ENCODE data around the gene ANKRD23. TPM values are rescaled to one million over a fixed set of nuclear protein-coding genes. Genes with fewer than 3 reads are reported as not detected.

Gene ANKRD23
- total RNA-seq, 1 donor from 2014 or later = 5.7 TPM

- Mint-ChIP-seq H3K4me1 (ENCODE audit: low read depth, unreplicated experiment) (peaks cover 25% of the 10 kb centered on the region), H3K27ac (ENCODE audit: unreplicated experiment) (no peak overlapping the region), H3K4me3 (ENCODE audit: unreplicated experiment) (no peak overlapping the region), H3K27me3 (ENCODE audit: unreplicated experiment) (peaks cover 7% of the 10 kb centered on the region), H3K9me3 (ENCODE audit: unreplicated experiment) (peaks cover 20% of the 10 kb centered on the region), H3K36me3 (ENCODE audit: unreplicated experiment) (no peaks in the 10 kb centered on the region)
- no peak for TF ChIP-seq CTCF (IDR thresholded peaks at IDR 0.05; ENCODE audit: partially characterized antibody, unreplicated experiment)
- no peak for DNase-seq
Measured at GRCh38 chr2:96837575-96837974, 6.2 kb downstream of the ANKRD23 start.

- Mint-ChIP-seq H3K9me3 (ENCODE audit: unreplicated experiment) (peaks cover 25% of the 10 kb centered on the region), H3K36me3 (ENCODE audit: unreplicated experiment) (no peaks in the 10 kb centered on the region), H3K27me3 (ENCODE audit: unreplicated experiment) (peaks cover 11% of the 10 kb centered on the region), H3K4me1 (ENCODE audit: low read depth, unreplicated experiment) (peaks cover 34% of the 10 kb centered on the region), H3K4me3 (ENCODE audit: unreplicated experiment) (no peak overlapping the region), H3K27ac (ENCODE audit: unreplicated experiment) (no peak overlapping the region)
- no peak for DNase-seq
- no peak for TF ChIP-seq CTCF (IDR thresholded peaks at IDR 0.05; ENCODE audit: partially characterized antibody, unreplicated experiment)
Measured at GRCh38 chr2:96835830-96836229, 8.0 kb downstream of the ANKRD23 start.

- TF ChIP-seq CTCF (IDR thresholded peaks at IDR 0.05; ENCODE audit: partially characterized antibody, unreplicated experiment) = no peak
- peaks cover 31% of the 10 kb centered on the region for H3K4me1 Mint-ChIP-seq (ENCODE audit: low read depth, unreplicated experiment)
- no peaks in the 10 kb centered on the region for H3K36me3 Mint-ChIP-seq (ENCODE audit: unreplicated experiment)
- peak overlapping the region; percentile 80 for H3K4me3 Mint-ChIP-seq (ENCODE audit: unreplicated experiment)
- DNase-seq = peak; percentile 74
- peak overlapping the region; percentile 97 for H3K27ac Mint-ChIP-seq (ENCODE audit: unreplicated experiment)
- H3K27me3 Mint-ChIP-seq (ENCODE audit: unreplicated experiment) = peaks cover 11% of the 10 kb centered on the region
- H3K9me3 Mint-ChIP-seq (ENCODE audit: unreplicated experiment) = peaks cover 21% of the 10 kb centered on the region
Measured at GRCh38 chr2:96832754-96833507, 10.9 kb downstream of the ANKRD23 start.

- peak overlapping the region; percentile 53 for H3K4me3 Mint-ChIP-seq (ENCODE audit: unreplicated experiment)
- peak overlapping the region; percentile 97 for H3K27ac Mint-ChIP-seq (ENCODE audit: unreplicated experiment)
- H3K36me3 Mint-ChIP-seq (ENCODE audit: unreplicated experiment) = no peaks in the 10 kb centered on the region
- no peak for TF ChIP-seq CTCF (IDR thresholded peaks at IDR 0.05; ENCODE audit: partially characterized antibody, unreplicated experiment)
- no peak for DNase-seq
- H3K27me3 Mint-ChIP-seq (ENCODE audit: unreplicated experiment) = peaks cover 10% of the 10 kb centered on the region
- H3K4me1 Mint-ChIP-seq (ENCODE audit: low read depth, unreplicated experiment) = peaks cover 31% of the 10 kb centered on the region
- peaks cover 21% of the 10 kb centered on the region for H3K9me3 Mint-ChIP-seq (ENCODE audit: unreplicated experiment)
Measured at GRCh38 chr2:96832408-96832753, 11.4 kb downstream of the ANKRD23 start.

GRCh38 chr2:96831679-96832078, 12.1 kb downstream of the ANKRD23 start:
- peak overlapping the region; percentile 97 for H3K27ac Mint-ChIP-seq (ENCODE audit: unreplicated experiment)
- no peak for TF ChIP-seq CTCF (IDR thresholded peaks at IDR 0.05; ENCODE audit: partially characterized antibody, unreplicated experiment)
- peaks cover 31% of the 10 kb centered on the region for H3K4me1 Mint-ChIP-seq (ENCODE audit: low read depth, unreplicated experiment)
- peaks cover 18% of the 10 kb centered on the region for H3K9me3 Mint-ChIP-seq (ENCODE audit: unreplicated experiment)
- peak overlapping the region; percentile 53 for H3K4me3 Mint-ChIP-seq (ENCODE audit: unreplicated experiment)
- DNase-seq = no peak
- peaks cover 8% of the 10 kb centered on the region for H3K27me3 Mint-ChIP-seq (ENCODE audit: unreplicated experiment)
- H3K36me3 Mint-ChIP-seq (ENCODE audit: unreplicated experiment) = no peaks in the 10 kb centered on the region
